ENCODE measurements around the gene NR2E3. TPM values are rescaled to one million over a fixed set of nuclear protein-coding genes. Genes with fewer than 3 reads are reported as not detected.
"Not testable (repeated sequence)": the region's sequence is repeated elsewhere in the genome, so short reads cannot be mapped to it uniquely, and the experiment has no call there.

The NR2E3 gene
- total RNA-seq, 1 donor from 2014 or later: 2.2 TPM

DNA sequence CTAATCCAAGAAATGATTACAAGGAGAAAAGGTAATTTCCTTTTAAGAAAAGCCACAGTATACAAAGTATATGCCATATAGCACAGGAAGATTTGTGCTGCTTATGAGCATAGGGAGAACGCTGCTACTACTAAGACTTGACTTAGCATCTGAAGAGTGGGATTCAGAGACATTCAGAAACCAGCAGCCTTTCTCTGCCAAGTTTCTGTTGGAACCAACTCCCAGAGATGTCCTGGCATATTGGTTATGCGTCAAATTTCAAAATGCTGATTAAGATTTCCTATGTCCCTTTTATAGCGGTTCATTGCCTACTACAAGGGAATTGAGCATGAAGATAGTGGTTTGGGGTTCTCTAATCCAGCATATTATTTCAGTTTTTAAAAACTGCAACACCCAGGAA lies 4.9 kb downstream of the NR2E3 start:
- DNase-seq: no peak

DNA sequence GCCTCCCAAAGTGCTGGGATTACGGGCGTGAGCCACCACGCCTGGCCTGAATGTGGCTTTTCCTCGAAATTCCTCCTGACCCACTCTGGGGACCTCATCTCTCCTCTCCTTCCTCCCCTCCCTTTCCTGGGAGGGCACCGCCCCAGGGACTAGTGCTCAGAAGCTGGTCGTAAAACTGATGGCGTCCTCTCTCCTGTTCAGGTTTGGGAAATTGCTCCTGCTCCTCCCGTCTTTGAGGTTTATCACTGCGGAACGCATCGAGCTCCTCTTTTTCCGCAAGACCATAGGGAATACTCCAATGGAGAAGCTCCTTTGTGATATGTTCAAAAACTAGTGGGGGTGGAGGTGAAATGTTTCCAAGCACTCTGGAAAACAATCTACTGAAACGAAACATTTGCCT lies 7.0 kb downstream of the NR2E3 start:
- no peak for DNase-seq

DNA sequence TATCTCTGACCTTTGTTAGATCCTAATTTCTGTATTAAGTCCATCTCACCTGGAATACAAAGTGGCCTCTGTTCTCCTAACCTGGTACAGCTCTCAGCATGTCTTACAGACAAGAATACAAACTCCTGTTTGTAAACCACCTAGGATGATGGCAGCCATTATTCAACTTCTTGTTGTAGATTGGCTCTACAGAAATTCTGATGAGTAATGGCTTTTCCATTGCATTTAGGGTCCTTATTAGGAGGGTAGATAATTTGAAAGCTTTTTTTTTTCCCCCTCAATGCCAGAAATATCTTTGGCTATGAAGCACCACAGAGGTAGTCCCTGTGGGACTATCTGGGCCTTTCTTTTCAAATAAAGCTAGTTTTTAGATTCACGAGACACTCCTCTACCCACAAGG lies 9.8 kb downstream of the NR2E3 start:
- DNase-seq: no peak

DNA sequence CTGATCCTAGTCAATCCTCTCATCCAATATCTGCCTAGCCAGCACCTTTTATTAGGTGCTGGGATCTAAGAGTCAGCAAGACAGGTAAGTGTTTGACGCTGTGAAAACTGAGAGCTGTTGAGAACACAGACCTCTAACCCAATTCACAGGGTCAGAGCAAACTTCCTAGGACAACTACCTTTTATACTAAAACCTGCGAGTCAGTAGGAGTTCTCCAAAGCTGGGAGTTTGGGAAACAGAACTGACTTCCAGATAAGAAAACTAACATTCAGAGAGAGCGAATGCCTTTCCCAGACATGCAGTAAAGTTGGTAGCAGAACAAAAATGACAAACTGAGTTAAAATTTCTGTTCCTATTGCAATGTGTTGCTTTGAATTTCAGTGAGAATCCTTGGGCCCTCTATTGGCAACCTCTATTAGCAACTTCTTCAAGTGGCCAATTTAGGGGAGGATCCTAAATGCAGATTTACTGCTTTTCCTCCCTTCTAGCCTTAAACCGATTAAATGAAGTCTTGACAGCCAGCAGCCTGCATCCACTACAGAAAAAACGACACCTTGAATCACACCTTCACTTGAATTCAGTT lies 11.3 kb downstream of the NR2E3 start:
- DNase-seq: no peak

DNA sequence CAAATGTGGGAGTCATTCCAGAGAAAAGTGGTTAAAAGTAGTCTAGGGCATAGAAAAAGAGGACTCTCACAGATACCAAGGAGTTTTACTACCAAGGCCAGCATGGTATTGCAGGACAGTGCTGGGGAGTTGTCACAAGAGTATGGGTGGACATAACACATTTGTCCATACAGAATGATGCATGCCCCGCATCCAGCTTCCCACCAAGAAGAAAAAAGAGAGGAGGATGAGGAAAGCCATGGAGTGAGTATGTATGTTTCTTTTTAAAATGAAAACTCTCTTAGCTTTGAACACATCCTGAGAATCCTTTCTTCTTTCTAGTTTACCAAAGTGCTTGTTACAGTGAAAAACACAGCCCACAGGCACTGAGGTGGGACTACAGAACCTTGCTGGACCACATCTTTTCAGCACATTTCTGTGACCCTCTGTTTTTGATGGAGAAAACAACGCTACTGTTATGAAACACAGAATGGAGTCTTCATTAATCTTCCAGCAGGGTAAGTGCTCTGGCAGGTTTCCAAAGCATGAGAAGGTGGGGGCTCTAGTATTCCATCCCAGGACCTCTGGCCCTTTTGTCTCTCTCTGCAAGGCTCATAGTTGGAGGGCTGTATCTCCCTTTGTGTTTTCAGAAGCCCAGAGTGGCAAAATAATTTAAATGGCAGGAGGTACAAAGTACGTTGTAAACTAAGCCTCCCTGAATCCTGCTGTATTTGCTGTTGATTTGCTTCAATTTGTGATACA lies 12.7 kb downstream of the NR2E3 start:
- no peak for DNase-seq

DNA sequence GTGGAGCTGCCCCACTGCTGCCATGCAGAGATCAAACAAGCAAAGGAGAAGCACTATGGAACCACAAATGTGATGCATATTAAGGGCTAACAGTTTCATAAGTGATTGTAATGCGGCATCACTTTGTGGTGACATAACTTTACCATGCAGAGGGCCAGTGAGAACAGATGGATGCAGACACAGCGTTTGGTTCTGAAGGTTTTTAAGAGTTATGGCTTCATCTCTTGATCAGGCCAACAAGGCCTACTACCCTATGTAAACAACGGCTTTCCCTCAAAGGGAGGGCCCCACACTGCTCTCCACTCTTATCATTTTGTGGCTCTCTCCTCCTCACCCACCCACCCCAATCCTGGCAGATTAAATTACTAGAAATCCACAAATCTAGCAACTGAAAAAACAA lies 13.4 kb downstream of the NR2E3 start:
- DNase-seq: no peak

DNA sequence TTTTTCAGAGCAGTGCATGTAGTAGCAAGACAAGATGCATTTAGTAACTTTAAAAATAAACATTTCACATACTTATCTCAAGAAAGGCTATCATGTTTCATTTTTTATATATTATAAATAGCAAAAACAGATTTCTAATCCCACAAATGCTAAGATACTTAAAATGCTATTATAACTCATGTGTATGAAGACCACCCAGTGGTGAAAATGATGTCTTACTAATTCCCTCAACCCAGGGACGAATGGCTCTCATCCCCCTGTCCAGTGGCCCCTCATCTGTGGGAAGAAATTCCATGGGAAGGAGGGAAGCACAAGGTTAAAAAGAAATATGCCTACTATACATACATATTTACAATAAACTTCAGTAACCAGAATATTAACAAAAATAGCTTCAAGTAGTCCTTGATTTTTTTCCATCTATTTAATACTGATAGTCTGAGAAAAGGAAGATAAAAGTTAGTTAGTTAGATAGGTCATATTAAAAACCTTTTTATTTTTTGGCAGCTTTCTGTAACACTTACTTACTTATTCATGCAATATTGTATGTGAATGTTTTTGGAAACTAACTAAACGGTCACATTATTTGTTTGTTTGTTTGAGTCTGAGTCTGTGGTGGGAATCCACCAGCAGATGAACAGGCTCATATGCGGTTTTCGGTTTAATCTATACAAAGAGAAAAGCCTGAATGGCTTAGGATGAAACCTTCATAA lies 14.8 kb downstream of the NR2E3 start:
- DNase-seq: no peak

DNA sequence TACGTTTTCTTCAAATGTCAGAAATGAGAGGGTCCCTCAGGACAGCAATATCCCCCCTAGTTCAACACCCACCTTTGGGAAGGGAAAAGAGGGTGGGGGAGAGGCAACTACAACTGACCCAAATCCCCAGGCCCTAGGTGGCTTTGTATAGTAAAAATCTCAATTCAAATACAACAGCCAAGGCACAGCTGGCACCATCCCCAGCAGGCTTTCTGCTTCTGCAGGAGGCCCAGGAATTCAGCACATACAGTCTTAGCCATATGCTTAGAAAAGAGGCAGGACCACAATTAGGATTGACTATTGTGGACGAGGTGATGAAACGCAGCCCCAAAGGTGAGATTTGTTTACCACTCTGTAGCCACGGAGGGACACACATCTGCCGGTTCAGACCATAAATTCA lies 15.8 kb downstream of the NR2E3 start:
- DNase-seq: peak; percentile 23

DNA sequence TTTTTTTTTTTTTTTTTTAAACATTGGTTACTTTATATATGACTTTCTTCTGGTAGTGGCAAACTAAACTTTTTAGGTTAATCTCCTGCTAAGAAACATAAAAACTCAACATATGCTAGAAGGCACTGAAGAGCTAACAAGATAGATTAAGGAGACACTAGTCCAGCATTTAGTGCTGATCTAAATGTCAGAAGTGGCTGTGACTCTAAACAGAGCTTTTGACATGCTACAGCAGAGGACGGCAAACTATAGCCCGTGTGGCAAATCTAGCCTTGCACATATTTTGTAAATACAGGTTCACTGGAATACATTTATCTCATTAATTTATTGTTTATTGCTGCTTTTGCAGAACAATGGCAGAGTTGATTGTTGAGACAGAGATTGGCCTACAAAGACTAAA lies 20.6 kb downstream of the NR2E3 start:
- no peak for DNase-seq

DNA sequence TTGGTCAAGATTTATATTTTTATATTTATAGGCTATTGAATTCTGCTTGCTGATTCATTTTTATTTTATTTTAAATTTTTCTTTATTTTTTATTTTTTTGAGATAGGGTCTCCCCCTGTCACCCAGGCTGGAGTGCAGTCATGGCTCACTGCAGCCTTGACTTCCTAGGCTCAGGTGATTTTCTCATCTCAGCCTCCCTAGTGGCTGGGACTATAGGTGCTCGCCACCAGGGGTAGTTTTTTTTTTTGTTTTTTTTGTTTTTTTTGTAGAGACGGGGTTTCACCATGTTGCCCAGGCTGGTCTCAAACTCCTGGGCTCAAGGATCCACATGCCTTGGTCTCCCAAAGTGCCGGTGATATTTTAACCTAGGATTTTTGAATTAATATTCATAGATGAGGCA lies 31.2 kb downstream of the NR2E3 start:
- no peak for DNase-seq

DNA sequence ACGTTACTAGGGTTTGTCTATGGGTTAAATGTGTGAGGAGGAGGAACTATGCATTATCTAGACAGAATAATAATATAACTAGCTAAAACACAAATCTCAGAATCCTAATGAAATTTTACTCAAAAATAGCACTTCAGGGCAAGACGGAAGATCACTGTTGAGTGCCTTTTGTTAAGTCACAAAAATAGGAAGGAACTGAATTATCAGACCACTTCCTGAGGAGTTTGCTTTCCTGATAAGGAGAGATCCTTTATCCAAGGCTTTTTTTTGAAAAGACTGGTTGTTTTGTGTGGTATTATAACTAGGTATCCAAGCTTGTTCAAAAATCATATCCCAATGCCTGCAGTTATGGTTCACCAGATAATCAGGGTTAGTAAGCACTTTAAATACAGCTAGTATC lies 34.6 kb downstream of the NR2E3 start:
- DNase-seq: no peak

DNA sequence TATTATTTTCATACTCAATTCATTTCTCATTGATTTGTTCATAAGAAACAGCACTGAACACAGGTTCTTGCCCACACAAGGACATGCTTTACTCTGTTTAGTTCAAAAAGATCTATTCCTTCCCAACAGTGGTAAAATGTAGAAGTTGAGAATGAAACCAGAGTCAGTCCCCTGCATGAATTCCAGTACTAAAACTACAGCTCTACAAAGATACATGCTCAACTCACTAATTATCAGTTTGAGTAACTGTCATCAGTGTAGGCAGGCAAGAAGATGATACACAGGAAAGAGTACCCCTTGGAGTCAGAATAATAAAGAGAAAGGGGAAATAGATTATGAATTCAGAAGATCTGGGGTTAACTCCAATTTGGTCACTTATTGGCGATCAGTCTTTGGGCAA lies 43.2 kb downstream of the NR2E3 start:
- DNase-seq: no peak

DNA sequence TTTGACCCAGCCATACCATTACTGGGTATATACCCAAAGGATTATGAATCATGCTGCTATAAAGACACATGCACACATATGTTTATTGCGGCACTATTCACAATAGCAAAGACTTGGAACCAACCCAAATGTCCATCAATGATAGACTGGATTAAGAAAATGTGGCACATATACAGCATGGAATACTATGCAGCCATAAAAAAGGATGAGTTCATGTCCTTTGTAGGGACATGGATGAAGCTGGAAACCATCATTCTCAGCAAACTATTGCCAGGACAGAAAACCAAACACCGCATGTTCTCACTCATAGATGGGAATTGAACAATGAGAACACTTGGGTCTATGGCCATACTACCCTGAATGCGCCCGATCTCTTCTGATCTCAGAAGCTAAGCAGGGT lies 47.9 kb downstream of the NR2E3 start:
- not testable (repeated sequence) for DNase-seq

Small RNAs within 50 kb of the gene (small RNA-seq; reads per million reads assigned to genes)
- gene RNA5SP399 (ENCODE audit: low replicate concordance): not detected
